Cardiac fibroblast (primary cell): ENCODE data around the gene NEK6.
"Not testable (repeated sequence)": the region's sequence is repeated elsewhere in the genome, so short reads cannot be mapped to it uniquely, and the experiment has no call there.

Experiments
- DNase-seq, 2 donors: peaks; one replicate each; pipeline versions ENCODE4 v3.0.0 to v3.0.0-alpha.2; 2010; ENCODE audit warnings: low read depth in 2 of 2
- H3K4me3 ChIP-seq, 2 donors: replicated peaks in 1 of 2; 1 replicate in 1 of 2; 2 replicates in 1 of 2; pipeline ENCODE4 v1.5.1; 2011; ENCODE audit warnings: low read depth in 2 of 2, low read length in 2 of 2, mild to moderate bottlenecking in 2 of 2, moderate library complexity in 1 of 2
- TF ChIP-seq, protein P1 (sequence below): IDR thresholded peaks from one replicate; pipeline ENCODE4 v1.5.1; 2011; ENCODE audit warnings: low read depth, mild to moderate bottlenecking, low read length, inconsistent platforms

Gene NEK6

DNA sequence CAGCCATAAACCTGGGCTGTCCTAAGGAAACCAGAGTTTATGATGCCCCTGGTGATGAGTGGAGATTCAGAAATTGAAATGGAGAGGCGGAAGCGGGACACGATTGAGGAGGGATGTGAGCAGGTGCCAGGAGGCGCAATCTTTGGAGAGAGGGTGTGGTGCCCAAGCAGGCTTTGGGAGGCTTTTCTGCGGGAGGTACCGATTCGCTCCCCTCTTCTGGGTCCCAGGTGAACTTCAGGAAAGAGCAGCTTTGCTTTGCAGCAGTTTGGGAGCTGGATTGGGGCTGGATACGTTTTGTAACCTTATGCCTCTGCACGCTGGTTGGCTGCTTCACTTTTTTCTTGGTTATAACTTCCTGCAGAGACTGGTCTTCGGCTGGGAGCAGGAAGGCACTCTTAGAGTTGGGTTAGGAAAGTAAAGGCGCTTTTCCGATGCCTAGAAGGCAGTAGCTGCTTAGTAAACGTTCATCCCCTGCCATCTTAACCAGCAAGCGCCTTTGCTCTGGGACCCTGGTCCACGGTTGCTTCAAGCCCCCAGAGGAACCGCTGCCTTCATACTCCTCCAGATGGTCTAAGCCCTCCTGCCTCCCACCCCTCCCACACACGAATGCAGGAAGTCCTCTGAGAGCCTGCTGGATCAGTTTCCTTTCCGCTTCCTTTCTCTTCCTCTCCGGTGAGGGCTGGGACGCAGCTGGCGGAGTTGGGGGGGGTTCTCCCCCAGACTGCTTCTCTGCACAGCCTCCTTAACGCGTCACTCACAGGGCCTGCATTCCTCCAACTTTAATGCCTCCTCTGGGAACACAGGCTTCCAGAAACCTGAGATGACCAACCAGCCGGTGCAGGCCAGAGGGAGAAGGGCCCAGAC is 15.2 kb upstream of the NEK6 start:
- TF ChIP-seq, protein P1, sequence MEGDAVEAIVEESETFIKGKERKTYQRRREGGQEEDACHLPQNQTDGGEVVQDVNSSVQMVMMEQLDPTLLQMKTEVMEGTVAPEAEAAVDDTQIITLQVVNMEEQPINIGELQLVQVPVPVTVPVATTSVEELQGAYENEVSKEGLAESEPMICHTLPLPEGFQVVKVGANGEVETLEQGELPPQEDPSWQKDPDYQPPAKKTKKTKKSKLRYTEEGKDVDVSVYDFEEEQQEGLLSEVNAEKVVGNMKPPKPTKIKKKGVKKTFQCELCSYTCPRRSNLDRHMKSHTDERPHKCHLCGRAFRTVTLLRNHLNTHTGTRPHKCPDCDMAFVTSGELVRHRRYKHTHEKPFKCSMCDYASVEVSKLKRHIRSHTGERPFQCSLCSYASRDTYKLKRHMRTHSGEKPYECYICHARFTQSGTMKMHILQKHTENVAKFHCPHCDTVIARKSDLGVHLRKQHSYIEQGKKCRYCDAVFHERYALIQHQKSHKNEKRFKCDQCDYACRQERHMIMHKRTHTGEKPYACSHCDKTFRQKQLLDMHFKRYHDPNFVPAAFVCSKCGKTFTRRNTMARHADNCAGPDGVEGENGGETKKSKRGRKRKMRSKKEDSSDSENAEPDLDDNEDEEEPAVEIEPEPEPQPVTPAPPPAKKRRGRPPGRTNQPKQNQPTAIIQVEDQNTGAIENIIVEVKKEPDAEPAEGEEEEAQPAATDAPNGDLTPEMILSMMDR = no peak
- peak overlapping the region in 1 of 2 donors; percentile 8 for H3K4me3 ChIP-seq
- peak; percentile 38 to 49 for DNase-seq

- not testable (repeated sequence) for DNase-seq, H3K4me3 ChIP-seq
These were observed 10.4 kb upstream of the NEK6 start for GRCh38 chr9:124247393-124247792.

- H3K4me3 ChIP-seq = no peak overlapping the region
- no peak for DNase-seq
These were observed 9.7 kb upstream of the NEK6 start for GRCh38 chr9:124248066-124248465.

GRCh38 chr9:124248960-124249359 is 8.8 kb upstream of the NEK6 start:
- TF ChIP-seq, protein P1 = no peak
- no peak overlapping the region for H3K4me3 ChIP-seq
- DNase-seq = peak in 1 of 2 donors; percentile 35

More at GRCh38 chr9:124248066-124248465, 9.7 kb upstream of the NEK6 start:
- TF ChIP-seq, protein P1 = no peak

GRCh38 chr9:124251204-124251603 is 6.5 kb upstream of the NEK6 start:
- TF ChIP-seq, protein P1 = no peak
- no peak overlapping the region for H3K4me3 ChIP-seq
- DNase-seq = no peak

GRCh38 chr9:124251605-124252378 is 6.0 kb upstream of the NEK6 start:
- no peak overlapping the region for H3K4me3 ChIP-seq
- TF ChIP-seq, protein P1 = no peak
- peak; percentile 61 to 71 for DNase-seq

GRCh38 chr9:124252878-124253277 is 4.9 kb upstream of the NEK6 start:
- DNase-seq, H3K4me3 ChIP-seq: not testable (repeated sequence)
